GM12878 (cell line): ENCODE results near the gene C1orf141. TPM values are rescaled to one million over a fixed set of nuclear protein-coding genes. Genes with fewer than 3 reads are reported as not detected.
A peak's percentile ranks its signal among the peaks of the same experiment; 100 is the strongest.

Experiments
- ATAC-seq: fragments of 200-7000 bp; cut with Tn5 transposase; 3 replicates; pipeline ENCODE4 v1.9.1; 2020; ENCODE audit warnings: mild to moderate bottlenecking, moderate library complexity
- BruUV-seq: library from RNA; stranded (reverse); fragments of 400-500 nt; replicated peaks from 2 replicates; lab custom pipeline; 2021; lab: Mats Ljungman, UMichigan
- CTCF ChIA-PET: fragments of 300-600 bp; sonication (Branson Sonifier 250); formaldehyde crosslinking; extraction: SDS; loops from one replicate; lab custom pipeline; 2021; ENCODE audit warnings: inconsistent platforms; lab: Yijun Ruan, JAX
- POLR2A ChIA-PET: fragments of 350-600 bp; formaldehyde crosslinking; extraction: SDS; loops from one replicate; lab custom pipeline; 2021; ENCODE audit warnings: inconsistent platforms; lab: Charles Lee
- RAD21 ChIA-PET: fragments of 300-600 bp; sonication (Branson Sonifier 250); formaldehyde crosslinking; loops from one replicate; lab custom pipeline; 2023; ENCODE audit warnings: antibody characterized with exemption; ENCODE audit not compliant: unreplicated experiment; lab: Charles Lee
- SMC1A ChIA-PET: fragments of 300-600 bp; sonication (Branson Sonifier 250); formaldehyde crosslinking; loops from one replicate; lab custom pipeline; 2023; ENCODE audit not compliant: unreplicated experiment, uncharacterized antibody; lab: Charles Lee
- DNase-seq: peaks from one replicate; pipeline ENCODE4 v3.0.0-alpha.2; 2011; ENCODE audit warnings: low read depth, low spot score
- FAIRE-seq: peaks from 3 replicates; lab custom pipeline; 2011; peaks lifted over from hg19 to GRCh38; lab: Jason Lieb, UNC
- H2AFZ ChIP-seq: 2 replicates; pipeline ENCODE4 v1.6.0; 2011; ENCODE audit warnings: low read depth, low read length, control low read depth; ENCODE audit not compliant: control insufficient read depth
- H3K27ac ChIP-seq: 2 replicates; pipeline ENCODE4 v1.5.1; 2011; ENCODE audit warnings: control low read depth; ENCODE audit not compliant: control insufficient read depth, insufficient read depth
- H3K27me3 ChIP-seq, 2 experiments: replicated peaks in 1 of 2; 2 replicates each; pipeline versions ENCODE4 v1.6.0 to v1.6.1; 2011; ENCODE audit warnings: low read length in 1 of 2; ENCODE audit not compliant: control insufficient read depth in 2 of 2, insufficient read depth in 2 of 2
- H3K36me3 ChIP-seq, 2 experiments: 2 replicates each; pipeline ENCODE4 v1.5.1; 2011; ENCODE audit warnings: low read length in 1 of 2; ENCODE audit not compliant: control insufficient read depth in 2 of 2, insufficient read depth in 2 of 2
- H3K4me1 ChIP-seq: 2 replicates; pipeline ENCODE4 v1.6.1; 2011; ENCODE audit warnings: mild to moderate bottlenecking, low read length, moderate library complexity, mixed read lengths; ENCODE audit not compliant: control insufficient read depth, insufficient read depth
- H3K4me2 ChIP-seq: 2 replicates; pipeline ENCODE4 v1.6.0; 2011; ENCODE audit warnings: control low read depth; ENCODE audit not compliant: control insufficient read depth, insufficient read depth
- H3K4me3 ChIP-seq: fragments of 200-600 bp; sonication (generic); 2 replicates; pipeline ENCODE4 v1.5.1; 2016
- H3K79me2 ChIP-seq: 2 replicates; pipeline ENCODE4 v1.6.0; 2011; ENCODE audit warnings: low read length; ENCODE audit not compliant: control insufficient read depth, insufficient read depth
- H3K9ac ChIP-seq: 2 replicates; pipeline ENCODE4 v1.8.0; 2011; ENCODE audit warnings: low read length, control low read depth, mixed read lengths; ENCODE audit not compliant: control insufficient read depth, insufficient read depth
- H3K9me3 ChIP-seq: replicated peaks from 3 replicates; pipeline ENCODE4 v1.5.1; 2011; ENCODE audit warnings: mild to moderate bottlenecking, low read length; ENCODE audit not compliant: control insufficient read depth, insufficient read depth
- H4K20me1 ChIP-seq: 2 replicates; pipeline ENCODE4 v1.6.0; 2011; ENCODE audit not compliant: control insufficient read depth, insufficient read depth
- BMI1 ChIP-seq: fragments of 450-650 bp; IDR thresholded peaks from 2 replicates; pipeline ENCODE4 v1.6.1; 2016; ENCODE audit warnings: mild to moderate bottlenecking, moderate library complexity, borderline replicate concordance
- CEBPB ChIP-seq, 2 experiments: fragments of 150-350 bp in 1 of 2; IDR thresholded peaks; 2 replicates each; pipeline ENCODE4 v1.6.1; 2012 to 2014; ENCODE audit warnings: low read depth in 2 of 2, low read length in 2 of 2, borderline replicate concordance in 1 of 2, inconsistent platforms in 1 of 2
- CREB1 ChIP-seq: IDR thresholded peaks from 2 replicates; pipeline ENCODE4 v1.6.1; 2012; ENCODE audit warnings: low read depth, mild to moderate bottlenecking, inconsistent platforms
- DPF2 ChIP-seq: fragments of 450-650 bp; IDR thresholded peaks from 2 replicates; pipeline ENCODE4 v1.6.1; 2017; ENCODE audit warnings: mild to moderate bottlenecking
- EGR1 ChIP-seq, 2 experiments: IDR thresholded peaks; 1 replicate in 1 of 2; 2 replicates in 1 of 2; pipeline ENCODE4 v1.6.1; 2011 to 2012; ENCODE audit warnings: low read depth in 2 of 2, low read length in 2 of 2, borderline replicate concordance in 1 of 2, mild to moderate bottlenecking in 1 of 2, moderate library complexity in 1 of 2
- IKZF1 ChIP-seq: fragments of 450-650 bp; conservative IDR thresholded peaks from 2 replicates; pipeline ENCODE4 v1.6.1; 2017; ENCODE audit warnings: antibody characterized with exemption, mild to moderate bottlenecking
- IKZF2 ChIP-seq, 2 experiments: fragments of 450-650 bp; IDR thresholded peaks; 2 replicates each; pipeline ENCODE4 v1.6.1; 2017; ENCODE audit warnings: mild to moderate bottlenecking in 2 of 2, moderate library complexity in 2 of 2
- MTA2 ChIP-seq: fragments of 450-650 bp; IDR thresholded peaks from 2 replicates; pipeline ENCODE4 v1.6.1; 2016; ENCODE audit warnings: low read depth, mild to moderate bottlenecking, moderate library complexity
- NFIC ChIP-seq: IDR thresholded peaks from 2 replicates; pipeline ENCODE4 v1.6.1; 2012; ENCODE audit warnings: low read depth, mild to moderate bottlenecking, inconsistent platforms, low read length, moderate library complexity
- PAX5 ChIP-seq: IDR thresholded peaks from 2 replicates; pipeline ENCODE4 v1.6.1; 2011; ENCODE audit warnings: low read depth, low read length, borderline replicate concordance
- RAD51 ChIP-seq: fragments of 450-650 bp; IDR thresholded peaks from 2 replicates; pipeline ENCODE4 v1.6.1; 2016; ENCODE audit warnings: moderate library complexity, mild to moderate bottlenecking, inconsistent platforms
- RUNX3 ChIP-seq: IDR thresholded peaks from 2 replicates; pipeline ENCODE4 v1.6.1; 2012; ENCODE audit warnings: low read length, inconsistent platforms
- WGBS: methylation state at CpG from one replicate; pipeline ENCODE4 v1.1.6; 2016; ENCODE audit warnings: low lambda C conversion rate; ENCODE audit not compliant: insufficient replicate concordance, insufficient coverage; ENCODE audit errors: missing lambda C conversion rate; 5-methylcytosine and 5-hydroxymethylcytosine counted together
- in situ Hi-C: fragments of 300-500 bp; cut with MboI; formaldehyde crosslinking; loops from 9 replicates; pipeline ENCODE4 v1.14.3; 2018; ENCODE audit warnings: mixed read lengths
- intact Hi-C: fragments of 100-400 bp; cut with micrococcal nuclease; formaldehyde crosslinking; loops from one replicate; pipeline ENCODE4 v1.14.2; 2022; ENCODE audit not compliant: unreplicated experiment
- polyA plus RNA-seq, 11 experiments: library from polyadenylated mRNA; depleted of rRNA in 4 of 11; unstranded in 6 of 11; stranded (reverse) in 5 of 11; fragments of >200 nt; fragmentation: Nextera tagmentation in 4 of 11; fragmentation: Illumina TruSeq in 1 of 11; extraction: Ambion mirVana in 4 of 11; extraction: Trizol in 1 of 11; gene quantifications; 1 replicate in 1 of 11; 2 replicates in 10 of 11; pipeline versions ENCODE4 v1.2.1 to v1.2.3, GENCODE V29; 2011 to 2016; ENCODE audit warnings: inconsistent platforms in 2 of 11, missing spikeins in 2 of 11, low read depth in 1 of 11
- total RNA-seq, 4 experiments: library from RNA; depleted of rRNA in 3 of 4; stranded (reverse); fragments of >200 nt in 3 of 4; fragmentation: Illumina TruSeq in 1 of 4; extraction: Trizol in 1 of 4; gene quantifications; 2 replicates each; pipeline versions ENCODE4 v1.2.1 to v1.2.3, GENCODE V29; 2013 to 2021
- TF ChIP-seq, protein P1 (sequence below): IDR thresholded peaks from 2 replicates; pipeline ENCODE4 v1.6.1; 2012; ENCODE audit warnings: improper control_type of control experiment, low read depth, low read length; ENCODE audit not compliant: insufficient replicate concordance
- TF ChIP-seq, protein P2 (sequence below): IDR thresholded peaks from 2 replicates; pipeline ENCODE4 v1.6.1; 2011; ENCODE audit warnings: low read depth, low read length, improper control_type of control experiment, borderline replicate concordance

C1orf141 gene
- total and polyA plus RNA-seq, 10 of the 15 experiments (the other 5 are each of a cell fraction or from before 2014, with no cell fraction given) = not detected

DNA sequence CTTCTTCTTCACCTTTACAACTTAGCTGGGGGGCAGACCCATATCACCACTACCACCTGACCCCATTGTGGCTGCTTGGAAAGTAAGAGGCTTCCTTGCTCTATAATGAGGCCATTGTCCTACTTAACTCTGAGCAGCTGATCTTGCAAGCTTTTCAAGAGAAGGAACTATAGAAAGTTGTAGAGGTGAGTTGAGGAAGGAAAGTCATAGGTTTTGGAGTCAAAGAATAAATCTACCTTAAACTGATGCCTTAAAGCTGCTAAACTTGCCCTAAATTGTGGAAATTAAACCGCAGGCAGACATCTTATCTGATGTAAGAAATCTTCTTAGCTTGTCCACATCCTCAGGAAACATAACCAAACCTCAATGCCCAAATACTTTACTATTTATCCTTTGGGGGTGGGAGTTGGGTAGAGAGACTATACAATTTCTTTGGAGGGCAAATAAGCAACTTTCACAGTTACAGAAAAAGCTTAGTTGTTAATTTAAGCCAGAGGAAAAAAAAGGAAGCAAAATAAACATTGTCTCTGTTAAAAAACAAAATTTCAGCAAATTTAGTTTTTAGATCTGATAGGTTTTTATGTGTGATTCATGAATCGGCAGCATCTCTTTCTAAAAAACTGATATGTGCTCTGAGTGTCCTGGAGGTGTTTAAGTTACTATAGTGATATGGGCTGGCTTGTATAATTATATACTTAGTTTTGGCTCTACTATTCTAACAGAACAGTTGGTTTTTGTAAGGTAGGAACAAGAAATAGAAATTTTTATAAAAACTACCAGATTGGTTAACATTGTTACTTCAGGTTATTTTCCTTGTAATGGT, 36.2 kb upstream of the C1orf141 start:
- 0 out of 3 replicates have a peak, but pooled peaks have one; percentile 4 for ATAC-seq
- RAD21 ChIA-PET = interaction anchor here (1.1 to 6.0 kb wide), 6 partner anchors 19 to 168 kb away, joined by 4 to 93 read pairs (median 8); no protein-coding TSS in a partner anchor
- no peak overlapping the region for H3K4me3 ChIP-seq
- TF ChIP-seq EGR1 (IDR thresholded peaks at IDR 0.05; ENCODE audit: borderline replicate concordance in 1 of 2, low read depth in 2 of 2, low read length in 2 of 2) = no peak
- TF ChIP-seq RAD51 = peak; percentile 38
- TF ChIP-seq MTA2 = peak; percentile 22; the same call in 1 of the 2 replicates
- no peak for TF ChIP-seq NFIC
- TF ChIP-seq BMI1 = no peak
- TF ChIP-seq DPF2 = no peak
- TF ChIP-seq PAX5 = no peak
- TF ChIP-seq, protein P1, sequence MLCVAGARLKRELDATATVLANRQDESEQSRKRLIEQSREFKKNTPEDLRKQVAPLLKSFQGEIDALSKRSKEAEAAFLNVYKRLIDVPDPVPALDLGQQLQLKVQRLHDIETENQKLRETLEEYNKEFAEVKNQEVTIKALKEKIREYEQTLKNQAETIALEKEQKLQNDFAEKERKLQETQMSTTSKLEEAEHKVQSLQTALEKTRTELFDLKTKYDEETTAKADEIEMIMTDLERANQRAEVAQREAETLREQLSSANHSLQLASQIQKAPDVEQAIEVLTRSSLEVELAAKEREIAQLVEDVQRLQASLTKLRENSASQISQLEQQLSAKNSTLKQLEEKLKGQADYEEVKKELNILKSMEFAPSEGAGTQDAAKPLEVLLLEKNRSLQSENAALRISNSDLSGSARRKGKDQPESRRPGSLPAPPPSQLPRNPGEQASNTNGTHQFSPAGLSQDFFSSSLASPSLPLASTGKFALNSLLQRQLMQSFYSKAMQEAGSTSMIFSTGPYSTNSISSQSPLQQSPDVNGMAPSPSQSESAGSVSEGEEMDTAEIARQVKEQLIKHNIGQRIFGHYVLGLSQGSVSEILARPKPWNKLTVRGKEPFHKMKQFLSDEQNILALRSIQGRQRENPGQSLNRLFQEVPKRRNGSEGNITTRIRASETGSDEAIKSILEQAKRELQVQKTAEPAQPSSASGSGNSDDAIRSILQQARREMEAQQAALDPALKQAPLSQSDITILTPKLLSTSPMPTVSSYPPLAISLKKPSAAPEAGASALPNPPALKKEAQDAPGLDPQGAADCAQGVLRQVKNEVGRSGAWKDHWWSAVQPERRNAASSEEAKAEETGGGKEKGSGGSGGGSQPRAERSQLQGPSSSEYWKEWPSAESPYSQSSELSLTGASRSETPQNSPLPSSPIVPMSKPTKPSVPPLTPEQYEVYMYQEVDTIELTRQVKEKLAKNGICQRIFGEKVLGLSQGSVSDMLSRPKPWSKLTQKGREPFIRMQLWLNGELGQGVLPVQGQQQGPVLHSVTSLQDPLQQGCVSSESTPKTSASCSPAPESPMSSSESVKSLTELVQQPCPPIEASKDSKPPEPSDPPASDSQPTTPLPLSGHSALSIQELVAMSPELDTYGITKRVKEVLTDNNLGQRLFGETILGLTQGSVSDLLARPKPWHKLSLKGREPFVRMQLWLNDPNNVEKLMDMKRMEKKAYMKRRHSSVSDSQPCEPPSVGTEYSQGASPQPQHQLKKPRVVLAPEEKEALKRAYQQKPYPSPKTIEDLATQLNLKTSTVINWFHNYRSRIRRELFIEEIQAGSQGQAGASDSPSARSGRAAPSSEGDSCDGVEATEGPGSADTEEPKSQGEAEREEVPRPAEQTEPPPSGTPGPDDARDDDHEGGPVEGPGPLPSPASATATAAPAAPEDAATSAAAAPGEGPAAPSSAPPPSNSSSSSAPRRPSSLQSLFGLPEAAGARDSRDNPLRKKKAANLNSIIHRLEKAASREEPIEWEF = no peak
- TF ChIP-seq IKZF1 = 0 out of 2 replicates have a peak, but pooled peaks have one; percentile 15
- peak; percentile 31; the same call in 1 of the 2 replicates for TF ChIP-seq RUNX3
- no peak for TF ChIP-seq CREB1
- TF ChIP-seq IKZF2 (IDR thresholded peaks at IDR 0.05) = 0 out of 4 replicates have a peak, but pooled peaks of 1 of the 2 experiments have one; percentile 11
- 0 out of 4 replicates have a peak, but pooled peaks of 1 of the 2 experiments have one; percentile 12 for TF ChIP-seq CEBPB (IDR thresholded peaks at IDR 0.05; ENCODE audit: borderline replicate concordance in 1 of 2, low read depth in 2 of 2, low read length in 2 of 2)
- TF ChIP-seq, protein P2, sequence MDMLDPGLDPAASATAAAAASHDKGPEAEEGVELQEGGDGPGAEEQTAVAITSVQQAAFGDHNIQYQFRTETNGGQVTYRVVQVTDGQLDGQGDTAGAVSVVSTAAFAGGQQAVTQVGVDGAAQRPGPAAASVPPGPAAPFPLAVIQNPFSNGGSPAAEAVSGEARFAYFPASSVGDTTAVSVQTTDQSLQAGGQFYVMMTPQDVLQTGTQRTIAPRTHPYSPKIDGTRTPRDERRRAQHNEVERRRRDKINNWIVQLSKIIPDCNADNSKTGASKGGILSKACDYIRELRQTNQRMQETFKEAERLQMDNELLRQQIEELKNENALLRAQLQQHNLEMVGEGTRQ = no peak

More for the DNA sequence above, 36.2 kb upstream of the C1orf141 start:
- FAIRE-seq = no peak
- ChIA-PET SMC1A (interaction anchor here (0.6 to 8.1 kb wide), 12 partner anchors 10 to 796 kb away, joined by 3 to 40 read pairs (median 5); no protein-coding TSS in a partner anchor), POLR2A (interaction anchor here (0.6 to 1.1 kb wide), 4 partner anchors 19 to 121 kb away, joined by 3 to 4 read pairs (median 3); no protein-coding TSS in a partner anchor), CTCF (interaction anchor here (0.7 to 7.3 kb wide), 6 partner anchors 11 to 120 kb away, joined by 3 to 163 read pairs (median 6); no protein-coding TSS in a partner anchor)
- Histone ChIP-seq H3K27me3 (no peaks in the 10 kb centered on the region), H3K9me3 (no peaks in the 10 kb centered on the region; the same call in 2 of the 3 replicates), H4K20me1 (no peaks in the 10 kb centered on the region), H3K4me2 (no peak overlapping the region), H3K36me3 (no peaks in the 10 kb centered on the region), H2AFZ (no peak overlapping the region), H3K27ac (no peak overlapping the region), H3K4me1 (peaks cover 19% of the 10 kb centered on the region), H3K79me2 (no peaks in the 10 kb centered on the region), H3K9ac (no peak overlapping the region)
- WGBS = 94% methylated on average over 2 of the region's 2 CpGs
- BruUV-seq = no TSS peak
- intact Hi-C loops (loop anchor here (2.0 to 5.0 kb wide), 3 partner anchors 24 to 889 kb away; no protein-coding TSS in a partner anchor), in situ Hi-C loops (loop anchor here (25.0 kb wide), 2 partner anchors 784 to 884 kb away; no protein-coding TSS in a partner anchor)
- DNase-seq = no peak
